ENCODE measurements around the gene SKA3.
A peak's percentile ranks its signal among the peaks of the same experiment; 100 is the strongest.
"Not testable (repeated sequence)": the region's sequence is repeated elsewhere in the genome, so short reads cannot be mapped to it uniquely, and the experiment has no call there.

SKA3 gene

GRCh38 chr13:21219036-21219381 is 42.7 kb upstream of the SKA3 start:
- Histone ChIP-seq H3K4me1 (ENCODE audit: low read length) (peaks cover 16% of the 10 kb centered on the region), H3F3A (ENCODE audit: insufficient read depth, low read length) (peaks cover 16% of the 10 kb centered on the region), H4K20me1 (ENCODE audit: insufficient read depth, low read length) (no peaks in the 10 kb centered on the region), H3K4me3 (ENCODE audit: low read length) (no peak overlapping the region), H3K27ac (ENCODE audit: low read length) (peak overlapping the region; percentile 96), H3K9me3 (replicated peaks; ENCODE audit: insufficient read depth, low read length) (no peaks in the 10 kb centered on the region), H3K4me2 (ENCODE audit: low read depth, low read length) (peak overlapping the region; percentile 47; the same call in 1 of the 2 replicates), H3K36me3 (replicated peaks; ENCODE audit: insufficient read depth, low read length) (no peaks in the 10 kb centered on the region), H3K9ac (ENCODE audit: low read length) (peak overlapping the region; percentile 60; the same call in 1 of the 2 replicates), H3K79me2 (ENCODE audit: low read length) (no peaks in the 10 kb centered on the region), H2AFZ (ENCODE audit: low read length) (no peak overlapping the region), H3K9me2 (replicated peaks; ENCODE audit: insufficient read depth, low read length) (no peaks in the 10 kb centered on the region), H3K27me3 (replicated peaks; ENCODE audit: insufficient read depth, low read length) (no peaks in the 10 kb centered on the region)
- TF ChIP-seq EZH2 (optimal IDR thresholded peaks at IDR 0.05; ENCODE audit: low read depth, low read length) (no peak), EZH2phosphoT487 (IDR thresholded peaks at IDR 0.05; ENCODE audit: low read length) (no peak)
- TF ChIP-seq, protein P1, sequence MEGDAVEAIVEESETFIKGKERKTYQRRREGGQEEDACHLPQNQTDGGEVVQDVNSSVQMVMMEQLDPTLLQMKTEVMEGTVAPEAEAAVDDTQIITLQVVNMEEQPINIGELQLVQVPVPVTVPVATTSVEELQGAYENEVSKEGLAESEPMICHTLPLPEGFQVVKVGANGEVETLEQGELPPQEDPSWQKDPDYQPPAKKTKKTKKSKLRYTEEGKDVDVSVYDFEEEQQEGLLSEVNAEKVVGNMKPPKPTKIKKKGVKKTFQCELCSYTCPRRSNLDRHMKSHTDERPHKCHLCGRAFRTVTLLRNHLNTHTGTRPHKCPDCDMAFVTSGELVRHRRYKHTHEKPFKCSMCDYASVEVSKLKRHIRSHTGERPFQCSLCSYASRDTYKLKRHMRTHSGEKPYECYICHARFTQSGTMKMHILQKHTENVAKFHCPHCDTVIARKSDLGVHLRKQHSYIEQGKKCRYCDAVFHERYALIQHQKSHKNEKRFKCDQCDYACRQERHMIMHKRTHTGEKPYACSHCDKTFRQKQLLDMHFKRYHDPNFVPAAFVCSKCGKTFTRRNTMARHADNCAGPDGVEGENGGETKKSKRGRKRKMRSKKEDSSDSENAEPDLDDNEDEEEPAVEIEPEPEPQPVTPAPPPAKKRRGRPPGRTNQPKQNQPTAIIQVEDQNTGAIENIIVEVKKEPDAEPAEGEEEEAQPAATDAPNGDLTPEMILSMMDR (IDR thresholded peaks at IDR 0.05; ENCODE audit: low read length) = no peak
- no peak for DNase-seq

- Histone ChIP-seq H3K36me3 (replicated peaks; ENCODE audit: insufficient read depth, low read length) (no peaks in the 10 kb centered on the region), H2AFZ (ENCODE audit: low read length) (peak overlapping the region; percentile 42; the same call in 1 of the 2 replicates), H3K27me3 (replicated peaks; ENCODE audit: insufficient read depth, low read length) (no peaks in the 10 kb centered on the region), H3K4me2 (ENCODE audit: low read depth, low read length) (peak overlapping the region; percentile 47; the same call in 1 of the 2 replicates), H3K9me3 (replicated peaks; ENCODE audit: insufficient read depth, low read length) (no peaks in the 10 kb centered on the region), H3K27ac (ENCODE audit: low read length) (peak overlapping the region; percentile 96), H3K4me3 (ENCODE audit: low read length) (no peak overlapping the region), H3K9me2 (replicated peaks; ENCODE audit: insufficient read depth, low read length) (no peaks in the 10 kb centered on the region), H3K4me1 (ENCODE audit: low read length) (peaks cover 16% of the 10 kb centered on the region), H4K20me1 (ENCODE audit: insufficient read depth, low read length) (no peaks in the 10 kb centered on the region), H3K9ac (ENCODE audit: low read length) (peak overlapping the region; percentile 60), H3K79me2 (ENCODE audit: low read length) (no peaks in the 10 kb centered on the region), H3F3A (ENCODE audit: insufficient read depth, low read length) (peaks cover 16% of the 10 kb centered on the region)
- no peak for TF ChIP-seq EZH2phosphoT487 (IDR thresholded peaks at IDR 0.05; ENCODE audit: low read length)
- no peak for TF ChIP-seq EZH2 (optimal IDR thresholded peaks at IDR 0.05; ENCODE audit: low read depth, low read length)
- TF ChIP-seq, protein P1 (IDR thresholded peaks at IDR 0.05; ENCODE audit: low read length) = no peak
- peak; percentile 89 for DNase-seq
Observed at GRCh38 chr13:21218351-21219035, 42.1 kb upstream of the SKA3 start.

- TF ChIP-seq EZH2phosphoT487 (IDR thresholded peaks at IDR 0.05; ENCODE audit: low read length) = no peak
- no peak for TF ChIP-seq EZH2 (optimal IDR thresholded peaks at IDR 0.05; ENCODE audit: low read depth, low read length)
- TF ChIP-seq, protein P1 (IDR thresholded peaks at IDR 0.05; ENCODE audit: low read length) = no peak
- peaks cover 16% of the 10 kb centered on the region for H3F3A ChIP-seq (ENCODE audit: insufficient read depth, low read length)
- no peaks in the 10 kb centered on the region for H4K20me1 ChIP-seq (ENCODE audit: insufficient read depth, low read length)
- no peak overlapping the region for H3K4me2 ChIP-seq (ENCODE audit: low read depth, low read length)
- no peak overlapping the region for H3K4me3 ChIP-seq (ENCODE audit: low read length)
- no peaks in the 10 kb centered on the region for H3K9me2 ChIP-seq (replicated peaks; ENCODE audit: insufficient read depth, low read length)
- no peaks in the 10 kb centered on the region for H3K79me2 ChIP-seq (ENCODE audit: low read length)
- H3K27ac ChIP-seq (ENCODE audit: low read length) = no peak overlapping the region
- no peaks in the 10 kb centered on the region for H3K36me3 ChIP-seq (replicated peaks; ENCODE audit: insufficient read depth, low read length)
- H3K9me3 ChIP-seq (replicated peaks; ENCODE audit: insufficient read depth, low read length) = no peaks in the 10 kb centered on the region
- no peak overlapping the region for H3K9ac ChIP-seq (ENCODE audit: low read length)
- no peaks in the 10 kb centered on the region for H3K27me3 ChIP-seq (replicated peaks; ENCODE audit: insufficient read depth, low read length)
- H3K4me1 ChIP-seq (ENCODE audit: low read length) = peaks cover 16% of the 10 kb centered on the region
- no peak for DNase-seq
- no peak overlapping the region for H2AFZ ChIP-seq (ENCODE audit: low read length)
Observed at GRCh38 chr13:21216332-21216731, 40.0 kb upstream of the SKA3 start.

- Histone ChIP-seq H3F3A (ENCODE audit: insufficient read depth, low read length) (peaks cover 16% of the 10 kb centered on the region), H3K4me1 (ENCODE audit: low read length) (peaks cover 16% of the 10 kb centered on the region)
- DNase-seq; H3K79me2 ChIP-seq (ENCODE audit: low read length); H4K20me1 ChIP-seq (ENCODE audit: insufficient read depth, low read length); H3K9ac ChIP-seq (ENCODE audit: low read length); H3K27me3 ChIP-seq (replicated peaks; ENCODE audit: insufficient read depth, low read length); H3K9me2 ChIP-seq (replicated peaks; ENCODE audit: insufficient read depth, low read length); H3K4me2 ChIP-seq (ENCODE audit: low read depth, low read length); H3K9me3 ChIP-seq (replicated peaks; ENCODE audit: insufficient read depth, low read length); H3K27ac ChIP-seq (ENCODE audit: low read length); H3K36me3 ChIP-seq (replicated peaks; ENCODE audit: insufficient read depth, low read length); H2AFZ ChIP-seq (ENCODE audit: low read length); H3K4me3 ChIP-seq (ENCODE audit: low read length): not testable (repeated sequence)
Observed at GRCh38 chr13:21215419-21215818, 39.1 kb upstream of the SKA3 start.
